Spleen (tissue), 7 donors: Measurements from ENCODE around the gene DDO.
"Not testable (repeated sequence)": the region's sequence is repeated elsewhere in the genome, so short reads cannot be mapped to it uniquely, and the experiment has no call there.

Experiments
- POLR2A ChIP-seq, 3 donors: fragments of 450-650 bp; IDR thresholded peaks; one replicate each; pipeline ENCODE4 v1.5.1; 2017; ENCODE audit warnings: antibody characterized with exemption in 3 of 3, mild to moderate bottlenecking in 1 of 3
- TF ChIP-seq, protein P1 (sequence below), 11 experiments: fragments of 200-600 bp in 7 of 11; fragments of 450-650 bp in 4 of 11; sonication (generic) in 4 of 11; IDR thresholded peaks in 8 of 11; conservative IDR thresholded peaks in 3 of 11; 1 replicate in 7 of 11; 2 replicates in 4 of 11; pipeline versions ENCODE4 v1.4.0 to v1.8.0; 2016 to 2021; ENCODE audit warnings: antibody characterized with exemption in 11 of 11, inconsistent platforms in 4 of 11, mild to moderate bottlenecking in 1 of 11
- donor health status: DM: no; HTN: no; CAD: no; lungs with moderate emphysema.
- donor health status: DM: no; HTN: no; CAD: no.
- donor health status: DM: no; HTN: no; CAD: no.

GRCh38 chr6:110350593-110350992, 64.8 kb downstream of the DDO start:
- TF ChIP-seq POLR2A (IDR thresholded peaks at IDR 0.05), result not testable (repeated sequence)
- TF ChIP-seq, protein P1, sequence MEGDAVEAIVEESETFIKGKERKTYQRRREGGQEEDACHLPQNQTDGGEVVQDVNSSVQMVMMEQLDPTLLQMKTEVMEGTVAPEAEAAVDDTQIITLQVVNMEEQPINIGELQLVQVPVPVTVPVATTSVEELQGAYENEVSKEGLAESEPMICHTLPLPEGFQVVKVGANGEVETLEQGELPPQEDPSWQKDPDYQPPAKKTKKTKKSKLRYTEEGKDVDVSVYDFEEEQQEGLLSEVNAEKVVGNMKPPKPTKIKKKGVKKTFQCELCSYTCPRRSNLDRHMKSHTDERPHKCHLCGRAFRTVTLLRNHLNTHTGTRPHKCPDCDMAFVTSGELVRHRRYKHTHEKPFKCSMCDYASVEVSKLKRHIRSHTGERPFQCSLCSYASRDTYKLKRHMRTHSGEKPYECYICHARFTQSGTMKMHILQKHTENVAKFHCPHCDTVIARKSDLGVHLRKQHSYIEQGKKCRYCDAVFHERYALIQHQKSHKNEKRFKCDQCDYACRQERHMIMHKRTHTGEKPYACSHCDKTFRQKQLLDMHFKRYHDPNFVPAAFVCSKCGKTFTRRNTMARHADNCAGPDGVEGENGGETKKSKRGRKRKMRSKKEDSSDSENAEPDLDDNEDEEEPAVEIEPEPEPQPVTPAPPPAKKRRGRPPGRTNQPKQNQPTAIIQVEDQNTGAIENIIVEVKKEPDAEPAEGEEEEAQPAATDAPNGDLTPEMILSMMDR (IDR thresholded peaks at IDR 0.05 in 8 of 11, conservative IDR thresholded peaks at IDR 0.05 in 3 of 11), result not testable (repeated sequence)
